HG03575 (cell line): Measurements from ENCODE around the gene PIK3R4.

Experiments
- ATAC-seq: cut with Tn5 transposase; IDR thresholded peaks from one replicate; pipeline ENCODE4 v1.9.1; 2021; ENCODE audit not compliant: unreplicated experiment, insufficient number of reproducible peaks, low FRiP score; ENCODE audit errors: extremely low read depth

The PIK3R4 gene

GRCh38 chr3:130748467-130748861 lies 1.8 kb upstream of the PIK3R4 start:
- no peak for ATAC-seq

- no peak for ATAC-seq
Measured at GRCh38 chr3:130743354-130743753, 3.3 kb downstream of the PIK3R4 start.

- no peak for ATAC-seq
Measured at GRCh38 chr3:130741946-130742610, 4.6 kb downstream of the PIK3R4 start.

DNA sequence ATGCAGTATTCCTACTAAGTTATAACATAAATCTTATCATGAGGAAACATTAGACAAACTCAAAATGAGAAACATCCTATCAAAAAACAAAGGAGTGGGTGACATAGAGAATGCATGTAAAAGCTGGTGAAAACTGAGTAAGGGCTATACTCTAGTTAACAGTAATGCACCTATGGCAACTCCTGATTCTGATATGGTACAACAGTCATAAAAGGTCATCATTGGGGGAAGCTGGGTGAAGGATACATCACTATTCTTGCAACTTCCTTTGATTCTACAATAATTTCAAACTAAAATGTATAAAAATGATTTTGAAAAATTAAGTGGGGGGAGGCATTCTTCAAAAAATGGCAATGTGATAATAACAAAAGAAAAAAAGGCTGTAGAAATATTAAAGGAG lies 6.8 kb downstream of the PIK3R4 start:
- no peak for ATAC-seq

GRCh38 chr3:130738241-130738640 lies 8.4 kb downstream of the PIK3R4 start:
- ATAC-seq, result no peak

DNA sequence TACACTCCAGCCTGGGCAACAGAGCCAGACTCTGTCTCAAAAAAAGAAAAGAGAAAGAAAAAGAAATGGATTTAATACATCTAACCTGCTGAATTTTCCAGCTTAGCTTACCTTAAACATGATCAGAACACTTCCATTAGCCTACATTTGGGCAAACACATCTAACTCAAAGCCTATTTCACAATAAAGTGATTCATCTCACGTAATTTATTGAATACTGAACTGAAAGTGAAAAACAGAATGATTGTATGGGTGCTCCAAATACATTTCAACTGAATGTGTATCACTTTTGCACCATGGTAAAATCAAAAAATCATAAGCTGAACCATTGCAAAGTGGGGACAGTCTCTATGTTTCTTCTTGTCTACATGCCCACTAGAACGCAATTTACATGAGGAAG lies 9.0 kb downstream of the PIK3R4 start:
- ATAC-seq, result no peak

DNA sequence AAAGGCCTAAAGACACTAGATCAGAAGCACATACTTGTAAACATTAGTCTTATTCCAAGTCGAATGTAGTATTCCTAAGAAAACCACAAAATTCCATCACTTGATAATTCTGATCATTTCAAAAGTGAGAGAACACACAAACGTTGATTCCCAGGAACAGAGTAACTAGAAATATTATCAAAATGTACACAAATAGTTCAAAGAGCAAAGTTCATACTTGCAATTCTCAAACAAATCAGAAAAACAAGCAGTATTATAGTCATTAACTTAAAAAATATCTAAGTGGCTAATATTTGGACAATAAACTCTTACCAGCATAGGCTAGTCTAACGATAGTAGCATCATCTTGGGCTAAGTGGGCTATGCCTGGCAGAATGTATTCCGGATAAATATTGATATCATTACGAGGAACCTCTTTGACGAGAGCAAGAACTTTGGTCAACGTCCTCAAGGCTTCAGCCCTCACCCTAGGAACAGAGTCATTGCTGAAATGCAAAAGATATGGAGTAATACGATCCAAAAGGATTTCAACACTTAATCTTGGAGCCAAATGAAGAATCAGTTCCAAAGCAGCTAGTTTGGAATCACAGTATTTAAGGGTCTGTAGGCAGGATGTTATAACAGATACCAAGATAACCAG lies 13.3 kb downstream of the PIK3R4 start:
- no peak for ATAC-seq

- no peak for ATAC-seq
Measured at GRCh38 chr3:130732501-130732900, 14.1 kb downstream of the PIK3R4 start.

GRCh38 chr3:130731817-130732216 lies 14.8 kb downstream of the PIK3R4 start:
- no peak for ATAC-seq

- ATAC-seq, result no peak
Measured at GRCh38 chr3:130729154-130729553, 17.5 kb downstream of the PIK3R4 start.

- no peak for ATAC-seq
Measured at GRCh38 chr3:130728037-130728436, 18.6 kb downstream of the PIK3R4 start.

DNA sequence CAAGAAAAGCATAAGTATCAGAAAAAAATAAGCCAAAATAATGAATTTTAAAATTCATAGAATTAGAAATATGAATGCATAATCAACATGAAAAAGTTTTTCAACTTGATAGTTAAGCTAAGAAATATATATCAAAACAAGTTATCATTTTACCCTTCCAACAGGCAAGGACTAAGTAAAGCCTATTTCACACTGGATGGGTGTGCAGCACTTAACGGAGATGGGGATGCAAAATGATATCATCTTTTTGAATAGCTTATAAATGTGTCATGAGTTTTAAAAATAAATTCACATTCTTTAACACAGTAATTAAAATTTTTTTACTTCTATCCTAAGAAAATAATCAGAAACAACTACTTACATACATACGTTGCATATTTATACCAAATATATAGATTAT lies 20.9 kb downstream of the PIK3R4 start:
- no peak for ATAC-seq

- no peak for ATAC-seq
Measured at GRCh38 chr3:130715616-130716015, 31.0 kb downstream of the PIK3R4 start.

GRCh38 chr3:130712718-130713423 lies 33.8 kb downstream of the PIK3R4 start:
- ATAC-seq, result no peak

- ATAC-seq, result no peak
Measured at GRCh38 chr3:130711565-130712324, 34.9 kb downstream of the PIK3R4 start.

DNA sequence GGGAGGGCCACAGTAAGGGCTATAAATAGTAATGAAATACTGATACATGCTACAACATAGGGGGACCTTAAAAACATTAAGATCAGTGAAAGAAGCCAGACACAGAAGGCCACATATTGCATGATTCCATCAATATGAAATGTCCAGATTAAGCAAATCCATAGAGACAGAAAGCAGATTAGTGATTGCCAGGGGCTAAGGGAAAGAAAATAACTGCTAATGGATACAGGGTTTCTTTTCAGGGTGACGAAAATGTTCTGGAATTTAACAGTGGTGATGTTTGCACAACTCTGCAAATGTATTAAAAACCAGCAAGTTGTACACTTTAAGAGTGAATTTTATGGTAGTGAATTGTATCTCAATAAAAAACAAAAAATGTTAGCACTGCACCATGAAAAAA lies 37.0 kb downstream of the PIK3R4 start:
- ATAC-seq, result no peak

DNA sequence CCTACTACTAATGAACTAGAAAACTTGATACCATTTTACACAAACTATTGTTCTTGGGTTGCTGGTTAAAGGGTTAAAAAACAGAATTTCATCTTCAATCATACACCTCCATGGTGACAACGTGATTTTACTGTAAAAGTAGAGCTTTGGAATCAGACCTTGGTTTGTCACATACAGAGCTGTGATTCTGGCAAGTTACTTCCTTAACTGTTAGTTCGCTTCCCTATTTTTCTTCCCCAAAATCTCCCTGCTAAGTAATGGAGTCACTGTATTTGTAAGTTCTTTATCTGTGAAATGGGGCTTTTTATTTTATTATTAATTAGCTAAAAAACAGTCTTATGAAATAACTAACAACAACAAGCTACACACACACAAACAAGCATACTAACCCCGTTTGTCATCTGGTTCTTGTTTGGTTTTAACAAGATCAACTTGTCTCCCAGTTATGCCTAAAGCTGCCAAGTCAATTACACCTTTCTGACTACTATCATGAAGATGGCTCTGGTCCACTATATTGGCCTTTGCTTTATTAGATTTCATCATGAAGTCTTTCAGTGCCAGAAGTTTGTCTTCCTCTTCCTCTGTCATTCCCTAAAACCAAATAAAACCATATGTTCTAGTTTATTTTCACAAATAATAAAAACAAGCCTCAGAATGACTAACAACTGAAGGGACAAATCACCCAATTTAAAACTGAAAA lies 38.6 kb downstream of the PIK3R4 start:
- no peak for ATAC-seq

GRCh38 chr3:130705501-130705900 lies 41.1 kb downstream of the PIK3R4 start:
- no peak for ATAC-seq

DNA sequence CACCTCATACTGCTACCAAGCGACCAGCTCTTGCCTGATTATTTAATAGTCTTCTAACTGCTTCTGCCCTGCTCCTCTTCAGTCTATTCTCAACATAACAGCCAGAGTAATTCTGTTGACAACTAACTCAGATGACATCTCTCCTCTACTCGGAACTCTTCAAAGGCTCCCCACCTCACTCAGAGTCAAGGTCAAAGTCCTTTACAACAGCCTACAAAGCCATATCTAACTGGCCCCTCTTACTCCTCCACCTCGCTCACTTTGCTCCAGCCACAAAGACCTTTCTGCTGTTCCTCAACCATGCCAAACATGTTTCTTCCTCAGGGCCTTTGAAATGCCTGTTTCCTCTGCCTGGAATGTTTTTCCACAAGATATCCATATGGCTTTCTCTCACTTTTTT lies 43.6 kb downstream of the PIK3R4 start:
- no peak for ATAC-seq
